HG03439 (cell line): ENCODE data around the gene CCDC34.
A peak's percentile ranks its signal among the peaks of the same experiment; 100 is the strongest.
"Not testable (repeated sequence)": the region's sequence is repeated elsewhere in the genome, so short reads cannot be mapped to it uniquely, and the experiment has no call there.

Source experiments
- ATAC-seq: cut with Tn5 transposase; IDR thresholded peaks from one replicate; pipeline ENCODE4 v1.9.1; 2021; ENCODE audit warnings: mild to moderate bottlenecking, moderate library complexity; ENCODE audit not compliant: unreplicated experiment

Gene CCDC34

GRCh38 chr11:27328614-27329013 is 34.4 kb downstream of the CCDC34 start:
- no peak for ATAC-seq

GRCh38 chr11:27327064-27327463 is 36.0 kb downstream of the CCDC34 start:
- not testable (repeated sequence) for ATAC-seq

- ATAC-seq: not testable (repeated sequence)
Measured at GRCh38 chr11:27322196-27322595, 40.8 kb downstream of the CCDC34 start.

GRCh38 chr11:27321340-27321739 is 41.7 kb downstream of the CCDC34 start:
- ATAC-seq: not testable (repeated sequence)

DNA sequence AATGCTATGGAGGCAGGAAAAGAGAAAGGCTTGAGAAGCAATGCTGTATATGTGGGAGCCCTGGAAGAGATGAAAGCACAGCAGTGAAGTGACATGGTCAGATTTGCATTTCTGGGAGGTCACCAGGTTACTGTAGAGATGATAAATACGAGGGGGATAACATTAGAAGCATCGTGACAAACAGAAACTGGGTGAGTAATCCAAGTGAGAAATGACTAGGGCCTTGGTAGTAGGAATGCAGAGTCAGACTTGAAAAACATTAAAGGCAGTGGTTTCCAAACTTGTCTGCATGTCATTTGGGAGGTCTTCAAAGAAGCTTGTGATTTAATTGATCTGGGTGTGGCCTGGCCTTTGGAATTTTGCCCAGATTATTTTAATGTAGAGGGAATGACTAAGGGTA is 43.9 kb downstream of the CCDC34 start:
- peak; percentile 99 for ATAC-seq

- no peak for ATAC-seq
Measured at GRCh38 chr11:27317751-27318150, 45.3 kb downstream of the CCDC34 start.

DNA sequence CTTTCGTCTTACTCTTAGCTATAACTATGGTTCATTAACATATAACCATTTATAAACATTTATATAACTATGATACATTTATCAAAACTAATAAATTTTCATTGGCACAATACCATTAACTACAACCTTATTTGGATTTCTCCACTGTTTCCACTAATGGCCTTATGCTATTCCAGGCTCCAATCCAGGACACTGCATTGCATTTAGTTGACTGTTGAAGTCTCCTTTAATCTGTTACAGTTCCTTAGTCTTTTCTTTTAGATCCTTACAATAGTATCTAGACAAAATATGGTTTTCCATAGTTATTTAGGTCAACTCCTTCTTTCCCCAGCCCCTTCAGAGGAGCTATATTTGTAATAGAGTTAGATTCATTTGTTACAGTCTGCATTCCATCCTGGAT is 47.2 kb downstream of the CCDC34 start:
- ATAC-seq: no peak

DNA sequence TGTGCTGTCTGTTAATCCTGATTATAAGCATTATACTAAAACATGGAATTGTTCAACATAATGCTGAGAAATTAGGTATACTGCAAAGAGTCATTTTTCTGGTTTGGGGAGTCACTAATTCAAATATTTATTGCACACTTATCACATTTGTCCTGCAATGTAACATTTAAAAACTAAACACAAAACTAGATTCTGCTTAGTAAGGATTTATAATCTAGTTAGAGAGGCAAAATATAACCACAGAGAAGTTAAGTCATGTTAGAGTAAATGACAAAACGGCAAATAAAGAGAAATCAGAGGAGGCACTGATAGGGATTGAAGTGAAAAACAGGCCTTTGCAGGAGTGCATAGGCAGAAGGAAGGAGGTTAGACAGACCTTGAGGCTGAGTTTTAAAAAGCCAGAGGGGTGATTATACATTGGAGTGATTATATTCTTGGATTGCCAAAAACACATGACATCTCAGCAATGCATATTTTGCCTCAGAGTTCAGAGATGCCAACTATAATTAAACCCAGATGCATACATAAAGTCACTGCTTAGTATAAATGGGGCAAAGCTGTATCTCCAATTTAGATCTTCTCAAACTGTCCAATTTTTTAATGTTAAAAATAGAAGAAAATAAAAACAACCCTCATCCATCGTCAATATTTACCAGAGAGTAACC is 49.7 kb downstream of the CCDC34 start:
- no peak for ATAC-seq

- ATAC-seq: no peak
Measured at GRCh38 chr11:27312110-27312509, 50.9 kb downstream of the CCDC34 start.

DNA sequence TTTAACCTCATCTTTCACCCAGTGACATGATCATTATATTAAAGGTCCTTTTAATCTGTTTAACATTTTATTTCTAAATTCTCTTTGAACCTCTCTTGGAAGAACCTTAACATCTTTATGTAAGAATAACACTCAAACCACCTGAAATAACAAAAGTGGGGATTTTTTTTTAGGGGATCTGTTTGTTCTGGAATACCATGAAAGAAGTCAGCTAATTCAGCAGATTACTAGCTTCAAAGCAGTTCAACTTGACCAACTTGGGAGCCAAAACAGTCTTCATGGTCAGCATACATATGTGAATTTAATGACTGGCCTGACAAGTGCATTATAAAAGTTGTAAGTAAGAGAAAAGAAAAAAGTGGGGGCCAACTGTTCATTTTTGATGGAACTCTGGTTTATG is 52.3 kb downstream of the CCDC34 start:
- ATAC-seq: no peak

- ATAC-seq: no peak
Measured at GRCh38 chr11:27310182-27310581, 52.8 kb downstream of the CCDC34 start.

DNA sequence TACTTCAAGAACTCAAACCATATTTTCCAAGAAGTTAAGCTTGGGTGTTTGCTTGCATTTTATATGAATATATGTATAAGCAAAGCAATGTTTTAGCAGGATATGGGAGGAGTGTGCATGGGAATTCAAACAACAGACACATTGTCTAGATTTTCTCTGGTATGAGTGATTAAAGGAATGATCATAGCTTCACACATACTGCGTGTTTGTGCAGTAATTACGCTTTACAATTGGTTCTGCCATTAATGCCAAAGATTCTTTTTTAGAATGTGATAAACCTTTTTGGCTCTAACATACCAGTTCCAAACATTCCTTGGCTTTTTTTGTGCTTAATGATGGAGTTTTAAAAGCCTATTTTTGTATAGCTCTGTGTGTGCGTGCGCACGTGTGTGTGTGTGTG is 54.0 kb downstream of the CCDC34 start:
- ATAC-seq: no peak

- no peak for ATAC-seq
Measured at GRCh38 chr11:27307232-27307631, 55.8 kb downstream of the CCDC34 start.

DNA sequence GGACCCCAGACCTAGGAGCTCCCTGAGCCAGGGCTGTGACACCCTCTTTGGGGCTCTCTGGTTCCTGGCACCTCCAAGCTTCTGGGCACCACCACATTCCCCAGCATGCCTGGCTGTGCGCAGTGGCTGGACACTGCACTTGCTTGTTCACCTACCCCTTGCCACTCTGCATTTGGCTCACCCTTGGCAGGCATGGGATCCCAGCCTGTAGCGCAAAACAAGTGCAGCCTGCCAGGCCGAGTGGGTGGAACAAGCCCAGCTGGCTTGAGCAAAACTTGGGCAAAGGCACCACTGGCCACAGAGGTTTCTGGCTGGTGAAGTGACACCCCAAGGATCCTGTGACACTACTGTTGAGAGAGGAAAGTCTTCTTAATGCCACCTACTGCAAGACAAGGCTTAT is 57.3 kb downstream of the CCDC34 start:
- no peak for ATAC-seq

DNA sequence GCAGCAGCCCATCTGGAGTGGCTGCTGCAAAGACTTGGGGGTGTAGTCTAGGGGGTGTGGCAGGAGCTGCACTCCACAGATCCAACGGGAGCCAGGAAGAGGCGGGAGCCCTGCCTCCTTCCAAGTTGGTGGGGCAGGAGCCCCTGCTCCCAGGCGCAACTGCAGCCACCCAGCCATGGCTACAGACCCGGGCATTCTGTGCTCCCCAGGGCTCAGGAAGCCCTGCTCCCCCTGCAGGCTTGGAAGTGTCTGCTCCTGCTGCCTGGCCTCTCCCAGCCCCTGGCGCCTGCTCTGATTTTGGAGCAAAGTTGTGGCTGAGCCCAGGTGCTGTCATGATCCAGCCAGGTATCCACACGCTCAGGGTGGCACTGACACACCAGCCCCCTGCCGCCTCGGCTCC is 58.5 kb downstream of the CCDC34 start:
- no peak for ATAC-seq

DNA sequence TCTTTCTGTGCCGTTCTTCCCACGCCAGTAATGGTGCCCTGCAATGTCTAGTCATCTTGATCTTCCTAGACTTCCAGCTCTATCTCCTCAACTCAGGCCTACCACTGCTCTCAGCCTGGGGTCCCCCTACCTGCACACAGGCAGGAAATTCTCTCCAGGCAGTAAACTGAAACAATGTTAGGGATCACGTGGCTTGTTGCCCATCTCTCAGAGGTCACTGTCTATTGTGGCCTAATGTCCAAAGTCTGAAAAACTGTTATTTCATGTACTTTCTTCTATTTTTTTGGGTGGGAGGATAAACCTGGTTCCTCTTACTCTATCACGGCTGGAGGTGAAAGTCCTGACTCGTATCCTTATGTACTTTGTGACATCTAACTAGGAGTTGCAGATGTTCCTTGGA is 59.1 kb downstream of the CCDC34 start:
- ATAC-seq: no peak

DNA sequence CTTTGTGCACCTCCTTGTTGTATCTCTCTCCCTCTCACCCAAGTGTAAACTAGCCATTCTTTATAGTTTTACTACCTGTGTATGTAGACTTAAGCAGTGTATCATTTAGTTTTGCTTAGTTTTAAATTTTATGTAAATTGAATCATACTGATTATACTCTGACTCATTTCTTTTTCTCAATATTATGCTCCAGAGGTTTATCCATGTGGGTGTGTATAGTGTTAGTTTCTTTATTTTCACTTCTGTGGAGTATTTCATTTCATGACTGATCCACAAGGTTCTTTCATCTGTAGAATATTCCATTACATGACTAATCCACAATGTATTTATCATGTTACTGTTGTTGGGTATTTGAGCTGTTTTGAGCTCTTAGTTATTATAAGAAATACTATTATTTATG is 62.0 kb downstream of the CCDC34 start:
- ATAC-seq: no peak

DNA sequence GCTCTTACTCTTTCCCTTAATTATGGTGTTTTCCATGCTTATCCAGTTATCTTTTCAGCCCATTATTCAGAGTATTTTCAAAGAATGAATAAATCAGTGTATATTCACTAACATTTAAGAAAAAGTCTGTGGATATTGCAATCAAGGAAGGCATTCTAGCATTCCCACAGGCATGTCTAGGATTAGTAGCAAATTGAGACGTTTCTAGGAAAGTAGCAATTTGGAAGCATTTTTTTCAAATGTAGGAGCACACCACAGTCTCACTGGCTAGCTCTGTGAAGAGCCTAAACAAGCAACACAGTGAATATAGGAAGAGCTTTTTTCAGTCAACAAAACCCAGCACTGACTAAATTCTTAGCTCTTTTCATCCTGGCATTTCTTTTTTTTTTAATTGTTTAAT is 65.4 kb downstream of the CCDC34 start:
- ATAC-seq: no peak

- ATAC-seq: peak; percentile 86
Measured at GRCh38 chr11:27296497-27296896, 66.5 kb downstream of the CCDC34 start.

DNA sequence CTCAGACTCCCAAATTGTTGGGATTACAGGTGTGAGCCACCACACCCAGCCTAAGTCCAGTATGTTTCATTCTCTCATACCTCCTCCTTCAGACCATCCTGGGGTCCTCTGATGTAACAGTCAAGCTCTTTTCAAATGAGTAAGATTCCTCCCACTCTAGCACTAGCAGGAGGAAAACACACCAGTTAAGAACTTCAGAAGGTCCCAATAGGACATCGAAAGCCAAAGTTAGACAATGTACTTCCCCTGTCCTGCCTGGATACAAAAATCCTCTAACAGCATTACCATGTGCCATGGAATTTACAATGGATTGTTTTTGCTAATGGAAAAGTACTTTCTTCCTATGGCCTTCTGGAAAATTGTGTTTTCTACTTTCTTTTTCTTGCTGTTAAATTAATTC is 67.1 kb downstream of the CCDC34 start:
- ATAC-seq: no peak

DNA sequence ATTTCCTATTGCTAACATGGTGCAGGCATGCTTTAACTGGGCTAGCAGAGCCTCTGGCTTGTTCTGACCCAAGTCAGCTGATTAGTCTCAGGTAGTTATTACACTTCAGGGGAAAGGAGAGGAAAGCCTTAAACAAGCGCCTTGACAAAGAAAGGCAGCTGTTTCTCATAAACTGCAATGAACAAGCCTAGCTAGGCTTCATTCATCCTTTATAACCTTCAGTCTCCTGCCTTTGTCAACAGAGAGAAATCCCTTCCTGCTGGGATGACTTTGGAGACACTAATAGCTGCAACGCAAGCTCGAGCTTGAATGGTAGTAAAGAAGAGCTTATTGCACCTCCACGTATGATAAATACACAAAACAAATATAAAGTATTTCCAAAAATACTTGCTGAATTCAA is 68.4 kb downstream of the CCDC34 start:
- ATAC-seq: no peak

DNA sequence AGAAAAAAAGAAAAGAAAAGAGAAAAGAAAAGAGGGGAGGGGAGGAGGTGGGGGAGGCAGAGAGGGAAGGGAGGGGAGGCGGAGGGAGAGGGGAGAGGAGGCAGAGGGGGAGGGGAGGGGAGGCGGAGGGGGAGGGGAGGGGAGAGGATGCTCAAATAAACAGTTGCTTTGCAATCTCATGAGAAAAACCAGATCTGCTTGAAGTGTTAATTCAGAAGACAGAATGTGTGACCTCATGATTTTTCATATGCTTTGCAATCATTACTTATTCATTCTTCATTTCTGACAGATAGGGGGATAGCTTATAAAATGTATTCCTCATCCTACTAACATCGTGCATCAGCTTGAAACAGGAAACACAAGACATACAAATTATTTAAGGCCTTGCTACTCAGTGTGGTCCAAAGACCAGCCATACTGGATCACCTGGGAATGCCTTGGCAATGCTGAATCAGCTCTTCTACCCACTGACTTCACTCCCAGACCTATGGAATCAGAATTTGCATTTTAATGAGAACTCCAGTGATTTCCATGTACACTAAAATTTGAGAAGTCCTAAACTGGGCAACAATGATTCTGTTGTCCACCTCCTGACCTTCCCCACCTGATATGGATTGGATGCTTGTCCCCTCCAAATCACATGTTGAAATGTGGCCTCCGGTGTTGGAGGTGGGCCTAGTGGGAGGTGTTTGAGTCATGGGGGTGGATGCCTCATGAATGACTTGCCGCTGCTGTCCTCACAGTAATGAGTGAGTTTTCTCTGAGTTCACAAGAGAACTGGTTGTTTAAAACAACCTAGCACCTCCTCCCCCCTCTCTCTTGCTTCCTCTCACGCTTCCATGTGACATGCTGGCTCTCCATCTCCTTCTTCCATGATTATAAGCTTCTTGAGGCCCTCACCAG is 69.2 kb downstream of the CCDC34 start:
- ATAC-seq: no peak
